ENCODE results near the gene FAM83G. TPM values are rescaled to one million over a fixed set of nuclear protein-coding genes. Genes with fewer than 3 reads are reported as not detected.
A peak's percentile ranks its signal among the peaks of the same experiment; 100 is the strongest.
"Not testable (repeated sequence)": the region's sequence is repeated elsewhere in the genome, so short reads cannot be mapped to it uniquely, and the experiment has no call there.

Gene FAM83G
- total RNA-seq, 1 donor from 2014 or later, result 8.2 TPM

GRCh38 chr17:19036186-19036585 is 31.6 kb upstream of the FAM83G start:
- H3K4me1 Mint-ChIP-seq (ENCODE audit: low read depth); H3K36me3 Mint-ChIP-seq (ENCODE audit: low read depth); H3K27me3 Mint-ChIP-seq (ENCODE audit: low read depth); DNase-seq (ENCODE audit: low spot score); H3K27ac Mint-ChIP-seq (ENCODE audit: unreplicated experiment); H3K4me3 Mint-ChIP-seq (ENCODE audit: unreplicated experiment); H3K9me3 Mint-ChIP-seq (ENCODE audit: low read depth): not testable (repeated sequence)

GRCh38 chr17:19032377-19032988 is 27.9 kb upstream of the FAM83G start:
- H3K36me3 Mint-ChIP-seq (ENCODE audit: low read depth); H3K4me3 Mint-ChIP-seq (ENCODE audit: unreplicated experiment); H3K4me1 Mint-ChIP-seq (ENCODE audit: low read depth); DNase-seq (ENCODE audit: low spot score); H3K27me3 Mint-ChIP-seq (ENCODE audit: low read depth); H3K27ac Mint-ChIP-seq (ENCODE audit: unreplicated experiment); H3K9me3 Mint-ChIP-seq (ENCODE audit: low read depth): not testable (repeated sequence)

GRCh38 chr17:19031729-19032128 is 27.2 kb upstream of the FAM83G start:
- TF ChIP-seq CTCF (IDR thresholded peaks at IDR 0.05), result peak; percentile 67
- not testable (repeated sequence) for H3K4me1 Mint-ChIP-seq (ENCODE audit: low read depth); H3K27ac Mint-ChIP-seq (ENCODE audit: unreplicated experiment); H3K9me3 Mint-ChIP-seq (ENCODE audit: low read depth); H3K27me3 Mint-ChIP-seq (ENCODE audit: low read depth); DNase-seq (ENCODE audit: low spot score); H3K36me3 Mint-ChIP-seq (ENCODE audit: low read depth); H3K4me3 Mint-ChIP-seq (ENCODE audit: unreplicated experiment)

- not testable (repeated sequence) for H3K9me3 Mint-ChIP-seq (ENCODE audit: low read depth); H3K4me3 Mint-ChIP-seq (ENCODE audit: unreplicated experiment); H3K36me3 Mint-ChIP-seq (ENCODE audit: low read depth); H3K4me1 Mint-ChIP-seq (ENCODE audit: low read depth); H3K27me3 Mint-ChIP-seq (ENCODE audit: low read depth); H3K27ac Mint-ChIP-seq (ENCODE audit: unreplicated experiment); DNase-seq (ENCODE audit: low spot score)
Measured at GRCh38 chr17:19030771-19031449, 26.3 kb upstream of the FAM83G start.

- H3K27ac Mint-ChIP-seq (ENCODE audit: unreplicated experiment), result peak overlapping the region; percentile 63
- H3K36me3 Mint-ChIP-seq (ENCODE audit: low read depth); H3K9me3 Mint-ChIP-seq (ENCODE audit: low read depth); H3K4me3 Mint-ChIP-seq (ENCODE audit: unreplicated experiment); H3K4me1 Mint-ChIP-seq (ENCODE audit: low read depth); DNase-seq (ENCODE audit: low spot score); H3K27me3 Mint-ChIP-seq (ENCODE audit: low read depth): not testable (repeated sequence)
Measured at GRCh38 chr17:19029740-19030139, 25.2 kb upstream of the FAM83G start.

- not testable (repeated sequence) for H3K9me3 Mint-ChIP-seq (ENCODE audit: low read depth); H3K27ac Mint-ChIP-seq (ENCODE audit: unreplicated experiment); DNase-seq (ENCODE audit: low spot score); H3K27me3 Mint-ChIP-seq (ENCODE audit: low read depth); H3K4me3 Mint-ChIP-seq (ENCODE audit: unreplicated experiment); H3K4me1 Mint-ChIP-seq (ENCODE audit: low read depth); H3K36me3 Mint-ChIP-seq (ENCODE audit: low read depth)
Measured at GRCh38 chr17:19028671-19029070, 24.1 kb upstream of the FAM83G start.

GRCh38 chr17:19024101-19025078 is 19.8 kb upstream of the FAM83G start:
- no peak for TF ChIP-seq CTCF (IDR thresholded peaks at IDR 0.05)
- H3K4me1 Mint-ChIP-seq (ENCODE audit: low read depth), result peaks cover 3% of the 10 kb centered on the region
- DNase-seq (ENCODE audit: low spot score), result peak; percentile 73
- H3K27ac Mint-ChIP-seq (ENCODE audit: unreplicated experiment), result no peak overlapping the region
- H3K4me3 Mint-ChIP-seq (ENCODE audit: unreplicated experiment), result no peak overlapping the region
- H3K27me3 Mint-ChIP-seq (ENCODE audit: low read depth), result peaks cover 4% of the 10 kb centered on the region
- H3K9me3 Mint-ChIP-seq (ENCODE audit: low read depth), result no peaks in the 10 kb centered on the region
- H3K36me3 Mint-ChIP-seq (ENCODE audit: low read depth), result no peaks in the 10 kb centered on the region

Measured in chondrocyte (in vitro differentiated cells).